ENCODE data around the gene PLCG2.

DNA sequence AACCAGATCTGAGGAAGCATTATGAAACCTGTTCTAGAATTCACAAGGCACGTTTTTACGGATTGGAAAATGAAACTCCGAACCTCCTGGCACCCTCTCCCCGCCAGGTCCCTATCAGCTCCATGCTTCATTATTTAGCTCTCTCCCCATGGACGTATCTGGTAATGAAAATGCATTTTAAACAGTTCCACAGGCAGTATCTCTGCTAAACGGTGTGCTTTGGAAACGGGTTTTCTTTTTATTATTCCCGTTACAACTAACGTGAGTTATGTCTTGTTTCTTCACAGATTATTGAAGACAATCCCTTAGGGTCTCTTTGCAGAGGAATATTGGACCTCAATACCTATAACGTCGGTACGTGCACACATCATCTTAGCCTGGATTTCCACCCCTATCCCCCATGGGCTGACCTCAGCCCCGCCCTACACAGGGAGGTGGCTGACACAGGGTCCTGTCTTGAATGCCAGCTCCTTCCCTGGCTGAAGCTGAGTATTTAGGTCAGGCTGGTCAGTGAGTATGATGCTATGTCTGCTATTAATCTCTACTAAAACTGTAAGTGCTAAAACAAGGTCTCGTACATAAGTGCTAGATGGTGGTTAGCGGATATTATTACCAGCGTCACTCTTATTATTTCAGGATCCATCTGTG lies 149.3 kb downstream of the PLCG2 start:
- TF ChIP-seq, protein P1, sequence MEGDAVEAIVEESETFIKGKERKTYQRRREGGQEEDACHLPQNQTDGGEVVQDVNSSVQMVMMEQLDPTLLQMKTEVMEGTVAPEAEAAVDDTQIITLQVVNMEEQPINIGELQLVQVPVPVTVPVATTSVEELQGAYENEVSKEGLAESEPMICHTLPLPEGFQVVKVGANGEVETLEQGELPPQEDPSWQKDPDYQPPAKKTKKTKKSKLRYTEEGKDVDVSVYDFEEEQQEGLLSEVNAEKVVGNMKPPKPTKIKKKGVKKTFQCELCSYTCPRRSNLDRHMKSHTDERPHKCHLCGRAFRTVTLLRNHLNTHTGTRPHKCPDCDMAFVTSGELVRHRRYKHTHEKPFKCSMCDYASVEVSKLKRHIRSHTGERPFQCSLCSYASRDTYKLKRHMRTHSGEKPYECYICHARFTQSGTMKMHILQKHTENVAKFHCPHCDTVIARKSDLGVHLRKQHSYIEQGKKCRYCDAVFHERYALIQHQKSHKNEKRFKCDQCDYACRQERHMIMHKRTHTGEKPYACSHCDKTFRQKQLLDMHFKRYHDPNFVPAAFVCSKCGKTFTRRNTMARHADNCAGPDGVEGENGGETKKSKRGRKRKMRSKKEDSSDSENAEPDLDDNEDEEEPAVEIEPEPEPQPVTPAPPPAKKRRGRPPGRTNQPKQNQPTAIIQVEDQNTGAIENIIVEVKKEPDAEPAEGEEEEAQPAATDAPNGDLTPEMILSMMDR (IDR thresholded peaks at IDR 0.05): no peak
- TF ChIP-seq POLR2A (IDR thresholded peaks at IDR 0.05): no peak

Data from ovary (tissue), 3 donors.